ENCODE measurements around the gene OR5K2. TPM values are rescaled to one million over a fixed set of nuclear protein-coding genes. Genes with fewer than 3 reads are reported as not detected.

The OR5K2 gene
- total RNA-seq, 1 donor from 2014 or later = not detected

GRCh38 chr3:98508582-98508981 is 11.1 kb downstream of the OR5K2 start:
- no peak for DNase-seq (ENCODE audit: extremely low spot score, unreplicated experiment)
- H3K36me3 Mint-ChIP-seq (ENCODE audit: unreplicated experiment) = peaks cover 17% of the 10 kb centered on the region
- no peak overlapping the region for H3K27ac Mint-ChIP-seq (ENCODE audit: unreplicated experiment)
- no peaks in the 10 kb centered on the region for H3K9me3 Mint-ChIP-seq (ENCODE audit: unreplicated experiment)
- H3K27me3 Mint-ChIP-seq (ENCODE audit: unreplicated experiment) = no peaks in the 10 kb centered on the region
- no peak for TF ChIP-seq CTCF (IDR thresholded peaks at IDR 0.05)
- H3K4me3 Mint-ChIP-seq (ENCODE audit: unreplicated experiment) = no peak overlapping the region
- no peaks in the 10 kb centered on the region for H3K4me1 Mint-ChIP-seq (ENCODE audit: unreplicated experiment)

DNA sequence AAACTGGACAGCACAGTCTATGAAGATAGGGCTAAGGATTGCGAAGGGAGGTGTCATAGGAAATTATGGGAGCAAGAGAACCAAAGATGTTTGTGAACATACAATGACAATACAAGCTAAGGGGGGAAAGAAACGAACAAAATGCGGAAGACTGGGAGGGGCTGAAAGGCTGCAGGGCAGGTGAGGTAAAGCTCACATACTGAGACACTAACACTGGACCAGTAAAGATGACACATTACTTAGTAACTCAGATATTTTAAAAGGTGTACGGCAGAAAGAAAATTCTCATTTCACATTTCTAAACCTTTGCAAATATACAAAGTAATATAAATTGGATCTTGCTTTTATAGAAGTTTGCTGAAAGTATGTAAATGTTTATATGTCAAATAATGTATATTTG is 15.1 kb downstream of the OR5K2 start:
- TF ChIP-seq CTCF (IDR thresholded peaks at IDR 0.05) = no peak
- Mint-ChIP-seq H3K27ac (ENCODE audit: unreplicated experiment) (no peak overlapping the region), H3K9me3 (ENCODE audit: unreplicated experiment) (no peaks in the 10 kb centered on the region), H3K27me3 (ENCODE audit: unreplicated experiment) (no peaks in the 10 kb centered on the region), H3K4me3 (ENCODE audit: unreplicated experiment) (no peak overlapping the region), H3K4me1 (ENCODE audit: unreplicated experiment) (no peaks in the 10 kb centered on the region), H3K36me3 (ENCODE audit: unreplicated experiment) (peaks cover 40% of the 10 kb centered on the region)
- no peak for DNase-seq (ENCODE audit: extremely low spot score, unreplicated experiment)

GRCh38 chr3:98513091-98513511 is 15.6 kb downstream of the OR5K2 start:
- Mint-ChIP-seq H3K9me3 (ENCODE audit: unreplicated experiment) (no peaks in the 10 kb centered on the region), H3K36me3 (ENCODE audit: unreplicated experiment) (peaks cover 42% of the 10 kb centered on the region), H3K27ac (ENCODE audit: unreplicated experiment) (no peak overlapping the region), H3K27me3 (ENCODE audit: unreplicated experiment) (no peaks in the 10 kb centered on the region), H3K4me1 (ENCODE audit: unreplicated experiment) (no peaks in the 10 kb centered on the region), H3K4me3 (ENCODE audit: unreplicated experiment) (no peak overlapping the region)
- TF ChIP-seq CTCF (IDR thresholded peaks at IDR 0.05) = no peak
- no peak for DNase-seq (ENCODE audit: extremely low spot score, unreplicated experiment)

GRCh38 chr3:98513736-98514135 is 16.3 kb downstream of the OR5K2 start:
- no peak for DNase-seq (ENCODE audit: extremely low spot score, unreplicated experiment)
- H3K36me3 Mint-ChIP-seq (ENCODE audit: unreplicated experiment) = peaks cover 44% of the 10 kb centered on the region
- H3K27ac Mint-ChIP-seq (ENCODE audit: unreplicated experiment) = no peak overlapping the region
- no peaks in the 10 kb centered on the region for H3K4me1 Mint-ChIP-seq (ENCODE audit: unreplicated experiment)
- H3K4me3 Mint-ChIP-seq (ENCODE audit: unreplicated experiment) = no peak overlapping the region
- H3K27me3 Mint-ChIP-seq (ENCODE audit: unreplicated experiment) = no peaks in the 10 kb centered on the region
- no peaks in the 10 kb centered on the region for H3K9me3 Mint-ChIP-seq (ENCODE audit: unreplicated experiment)
- TF ChIP-seq CTCF (IDR thresholded peaks at IDR 0.05) = no peak

GRCh38 chr3:98514948-98515347 is 17.5 kb downstream of the OR5K2 start:
- TF ChIP-seq CTCF (IDR thresholded peaks at IDR 0.05) = no peak
- H3K27me3 Mint-ChIP-seq (ENCODE audit: unreplicated experiment) = no peaks in the 10 kb centered on the region
- peaks cover 54% of the 10 kb centered on the region for H3K36me3 Mint-ChIP-seq (ENCODE audit: unreplicated experiment)
- no peaks in the 10 kb centered on the region for H3K4me1 Mint-ChIP-seq (ENCODE audit: unreplicated experiment)
- no peaks in the 10 kb centered on the region for H3K9me3 Mint-ChIP-seq (ENCODE audit: unreplicated experiment)
- DNase-seq (ENCODE audit: extremely low spot score, unreplicated experiment) = no peak
- no peak overlapping the region for H3K27ac Mint-ChIP-seq (ENCODE audit: unreplicated experiment)
- no peak overlapping the region for H3K4me3 Mint-ChIP-seq (ENCODE audit: unreplicated experiment)

Data from osteocyte (in vitro differentiated cells).